ENCODE measurements around the gene ARID1B. TPM values are rescaled to one million over a fixed set of nuclear protein-coding genes. Genes with fewer than 3 reads are reported as not detected.
"Not testable (repeated sequence)": the region's sequence is repeated elsewhere in the genome, so short reads cannot be mapped to it uniquely, and the experiment has no call there.

ARID1B gene
- total RNA-seq, 1 donor from 2014 or later = 47.3 TPM

DNA sequence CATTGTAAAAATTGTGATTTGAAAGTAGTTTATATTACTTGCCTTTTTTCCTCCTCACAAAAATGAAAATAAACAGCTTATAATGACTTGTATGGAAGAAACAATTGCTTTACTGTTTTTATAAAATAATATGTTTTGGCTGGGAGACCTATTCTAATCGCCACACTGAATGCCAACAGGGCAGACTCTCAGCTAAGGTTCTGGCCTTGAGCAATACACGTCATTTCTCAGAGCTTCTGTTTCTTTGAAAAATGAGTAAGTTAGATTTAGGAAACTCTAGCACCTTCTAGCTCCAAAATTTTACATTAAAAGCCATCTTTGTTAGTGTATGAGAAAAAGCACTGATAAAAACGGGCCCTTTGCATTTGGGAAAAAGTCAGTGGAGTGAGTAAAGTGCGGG, 166.6 kb downstream of the ARID1B start:
- DNase-seq (ENCODE audit: low read depth) = no peak
- TF ChIP-seq, protein P1, sequence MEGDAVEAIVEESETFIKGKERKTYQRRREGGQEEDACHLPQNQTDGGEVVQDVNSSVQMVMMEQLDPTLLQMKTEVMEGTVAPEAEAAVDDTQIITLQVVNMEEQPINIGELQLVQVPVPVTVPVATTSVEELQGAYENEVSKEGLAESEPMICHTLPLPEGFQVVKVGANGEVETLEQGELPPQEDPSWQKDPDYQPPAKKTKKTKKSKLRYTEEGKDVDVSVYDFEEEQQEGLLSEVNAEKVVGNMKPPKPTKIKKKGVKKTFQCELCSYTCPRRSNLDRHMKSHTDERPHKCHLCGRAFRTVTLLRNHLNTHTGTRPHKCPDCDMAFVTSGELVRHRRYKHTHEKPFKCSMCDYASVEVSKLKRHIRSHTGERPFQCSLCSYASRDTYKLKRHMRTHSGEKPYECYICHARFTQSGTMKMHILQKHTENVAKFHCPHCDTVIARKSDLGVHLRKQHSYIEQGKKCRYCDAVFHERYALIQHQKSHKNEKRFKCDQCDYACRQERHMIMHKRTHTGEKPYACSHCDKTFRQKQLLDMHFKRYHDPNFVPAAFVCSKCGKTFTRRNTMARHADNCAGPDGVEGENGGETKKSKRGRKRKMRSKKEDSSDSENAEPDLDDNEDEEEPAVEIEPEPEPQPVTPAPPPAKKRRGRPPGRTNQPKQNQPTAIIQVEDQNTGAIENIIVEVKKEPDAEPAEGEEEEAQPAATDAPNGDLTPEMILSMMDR (IDR thresholded peaks at IDR 0.05; ENCODE audit: insufficient read depth, low read length, poor library complexity, severe bottlenecking) = no peak
- Histone ChIP-seq H3K27me3 (ENCODE audit: control insufficient read depth, insufficient read depth, low read length) (no peaks in the 10 kb centered on the region), H3K4me3 (ENCODE audit: low read depth, low read length) (no peak overlapping the region), H3K36me3 (ENCODE audit: control insufficient read depth, insufficient read depth, low read length) (no peaks in the 10 kb centered on the region)

DNA sequence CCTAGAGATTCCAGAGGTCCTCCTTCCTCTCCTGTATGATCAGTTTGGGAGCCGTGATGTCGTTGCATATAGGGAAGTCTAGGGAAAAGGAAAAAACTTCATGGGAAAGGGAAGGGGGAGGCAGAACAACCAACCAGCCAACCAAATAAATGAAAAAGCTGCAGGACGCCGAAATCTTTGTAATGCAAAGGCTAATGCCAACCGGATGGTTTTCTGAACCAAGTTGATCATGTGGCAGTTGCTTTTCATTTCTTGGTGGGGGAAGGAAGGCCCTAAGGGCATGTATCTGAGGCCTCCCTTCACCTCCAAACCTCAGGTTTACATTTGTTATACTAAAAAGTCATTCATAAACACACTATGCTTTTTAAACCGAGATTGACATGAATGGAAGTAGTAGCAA, 167.2 kb downstream of the ARID1B start:
- no peak for DNase-seq (ENCODE audit: low read depth)
- Histone ChIP-seq H3K36me3 (ENCODE audit: control insufficient read depth, insufficient read depth, low read length) (no peaks in the 10 kb centered on the region), H3K27me3 (ENCODE audit: control insufficient read depth, insufficient read depth, low read length) (no peaks in the 10 kb centered on the region), H3K4me3 (ENCODE audit: low read depth, low read length) (no peak overlapping the region)
- TF ChIP-seq, protein P1 (IDR thresholded peaks at IDR 0.05; ENCODE audit: insufficient read depth, low read length, poor library complexity, severe bottlenecking) = no peak

DNA sequence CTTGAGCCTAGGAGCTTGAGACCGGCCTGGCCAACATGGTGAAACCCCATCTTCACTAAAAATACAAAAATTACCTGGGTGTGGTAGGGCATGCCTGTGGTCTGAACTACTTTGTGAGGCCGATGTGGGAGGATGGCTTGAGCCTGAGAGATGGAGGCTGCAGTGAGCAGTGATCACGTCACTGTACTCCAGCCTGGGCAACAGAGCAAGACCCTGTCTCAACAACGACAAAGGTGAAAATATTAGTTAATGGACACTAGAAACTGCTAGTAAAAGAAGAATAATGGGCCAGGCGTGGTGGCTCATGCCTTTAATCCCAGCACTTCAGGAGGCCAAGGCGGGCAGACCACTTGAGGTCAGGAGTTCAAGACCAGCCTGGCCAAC, 168.6 kb downstream of the ARID1B start:
- not testable (repeated sequence) for H3K36me3 ChIP-seq (ENCODE audit: control insufficient read depth, insufficient read depth, low read length); DNase-seq (ENCODE audit: low read depth); H3K4me3 ChIP-seq (ENCODE audit: low read depth, low read length); H3K27me3 ChIP-seq (ENCODE audit: control insufficient read depth, insufficient read depth, low read length)

DNA sequence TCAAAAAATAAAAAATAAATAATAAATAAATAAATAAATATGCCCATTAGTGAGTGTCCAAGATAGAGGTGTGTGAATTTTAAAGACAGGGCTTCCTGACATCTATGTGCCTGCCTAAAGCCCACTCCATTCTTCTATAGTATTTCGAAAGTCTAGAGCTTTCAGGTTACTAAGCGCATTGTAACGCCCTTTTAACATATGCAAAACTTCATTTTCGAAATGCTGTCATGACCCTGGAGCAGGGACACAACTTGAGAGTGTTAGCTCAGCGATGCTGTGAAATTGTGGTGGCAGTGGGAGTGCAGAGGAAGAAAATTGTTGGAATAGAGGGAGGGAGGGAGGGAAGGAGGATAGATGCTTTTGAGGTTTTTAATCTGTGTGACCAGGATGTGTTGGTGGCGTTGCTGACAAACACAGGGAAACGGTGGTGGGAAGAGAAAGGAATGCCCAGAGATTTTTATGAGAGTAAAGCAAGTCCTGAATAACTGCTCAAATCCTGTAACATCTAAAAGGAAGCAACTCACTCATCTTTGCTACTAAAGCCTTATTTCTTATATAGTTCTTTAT, 169.3 kb downstream of the ARID1B start:
- TF ChIP-seq, protein P1 (IDR thresholded peaks at IDR 0.05; ENCODE audit: insufficient read depth, low read length, poor library complexity, severe bottlenecking) = no peak
- no peaks in the 10 kb centered on the region for H3K36me3 ChIP-seq (ENCODE audit: control insufficient read depth, insufficient read depth, low read length)
- no peak for DNase-seq (ENCODE audit: low read depth)
- H3K4me3 ChIP-seq (ENCODE audit: low read depth, low read length) = no peak overlapping the region
- H3K27me3 ChIP-seq (ENCODE audit: control insufficient read depth, insufficient read depth, low read length) = no peaks in the 10 kb centered on the region

DNA sequence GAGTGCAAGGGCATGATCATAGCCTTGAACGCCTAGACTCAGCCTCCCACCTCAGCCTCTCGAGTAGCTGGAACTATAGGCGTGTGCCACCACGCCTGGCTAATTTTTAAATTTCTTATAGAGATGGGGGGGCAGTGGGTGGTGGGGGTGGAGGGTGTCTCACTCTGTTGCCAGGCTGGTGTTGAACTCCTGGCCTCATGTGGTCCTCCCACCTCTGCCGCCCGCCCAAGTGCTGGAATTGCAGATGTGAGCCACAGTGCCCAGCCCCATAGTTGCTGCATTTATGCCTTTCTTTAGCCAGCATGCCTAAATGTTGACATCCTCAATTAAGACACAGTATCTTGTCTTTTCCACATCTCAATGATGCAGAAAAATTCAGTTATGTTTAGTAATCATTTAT, 171.1 kb downstream of the ARID1B start:
- no peak for DNase-seq (ENCODE audit: low read depth)
- H3K27me3 ChIP-seq (ENCODE audit: control insufficient read depth, insufficient read depth, low read length) = no peaks in the 10 kb centered on the region
- TF ChIP-seq, protein P1 (IDR thresholded peaks at IDR 0.05; ENCODE audit: insufficient read depth, low read length, poor library complexity, severe bottlenecking) = no peak
- no peak overlapping the region for H3K4me3 ChIP-seq (ENCODE audit: low read depth, low read length)
- H3K36me3 ChIP-seq (ENCODE audit: control insufficient read depth, insufficient read depth, low read length) = no peaks in the 10 kb centered on the region

GRCh38 chr6:156948807-156949206, 171.6 kb downstream of the ARID1B start:
- TF ChIP-seq, protein P1 (IDR thresholded peaks at IDR 0.05; ENCODE audit: insufficient read depth, low read length, poor library complexity, severe bottlenecking) = no peak
- Histone ChIP-seq H3K36me3 (ENCODE audit: control insufficient read depth, insufficient read depth, low read length) (no peaks in the 10 kb centered on the region), H3K27me3 (ENCODE audit: control insufficient read depth, insufficient read depth, low read length) (no peaks in the 10 kb centered on the region), H3K4me3 (ENCODE audit: low read depth, low read length) (no peak overlapping the region)
- DNase-seq (ENCODE audit: low read depth) = peak; percentile 88
